ENCODE data around the gene ZNF774.
"Not testable (repeated sequence)": the region's sequence is repeated elsewhere in the genome, so short reads cannot be mapped to it uniquely, and the experiment has no call there.

The ZNF774 gene

GRCh38 chr15:90389513-90389912 is 37.4 kb downstream of the ZNF774 start:
- DNase-seq (ENCODE audit: low spot score), result no peak

GRCh38 chr15:90393040-90393439 is 41.0 kb downstream of the ZNF774 start:
- no peak for DNase-seq (ENCODE audit: low spot score)

GRCh38 chr15:90394074-90394473 is 42.0 kb downstream of the ZNF774 start:
- DNase-seq (ENCODE audit: low spot score), result no peak

- no peak for DNase-seq (ENCODE audit: low spot score)
Observed at GRCh38 chr15:90394748-90395442, 42.8 kb downstream of the ZNF774 start.

GRCh38 chr15:90396321-90396720 is 44.2 kb downstream of the ZNF774 start:
- no peak for DNase-seq (ENCODE audit: low spot score)

GRCh38 chr15:90400005-90400758 is 48.1 kb downstream of the ZNF774 start:
- no peak for DNase-seq (ENCODE audit: low spot score)

GRCh38 chr15:90400759-90401314 is 48.8 kb downstream of the ZNF774 start:
- DNase-seq (ENCODE audit: low spot score), result peak; percentile 89

GRCh38 chr15:90401495-90401894 is 49.4 kb downstream of the ZNF774 start:
- DNase-seq (ENCODE audit: low spot score), result no peak

- DNase-seq (ENCODE audit: low spot score), result no peak
Observed at GRCh38 chr15:90402223-90402622, 50.1 kb downstream of the ZNF774 start.

- no peak for DNase-seq (ENCODE audit: low spot score)
Observed at GRCh38 chr15:90402767-90403166, 50.7 kb downstream of the ZNF774 start.

GRCh38 chr15:90405055-90405607 is 53.0 kb downstream of the ZNF774 start:
- no peak for DNase-seq (ENCODE audit: low spot score)

- DNase-seq (ENCODE audit: low spot score), result no peak
Observed at GRCh38 chr15:90407336-90407735, 55.3 kb downstream of the ZNF774 start.

- DNase-seq (ENCODE audit: low spot score), result peak; percentile 55
Observed at GRCh38 chr15:90407871-90408317, 55.8 kb downstream of the ZNF774 start.

GRCh38 chr15:90408657-90409056 is 56.6 kb downstream of the ZNF774 start:
- no peak for DNase-seq (ENCODE audit: low spot score)

- DNase-seq (ENCODE audit: low spot score), result not testable (repeated sequence)
Observed at GRCh38 chr15:90409587-90409986, 57.5 kb downstream of the ZNF774 start.

GRCh38 chr15:90410316-90410715 is 58.2 kb downstream of the ZNF774 start:
- DNase-seq (ENCODE audit: low spot score), result not testable (repeated sequence)

- DNase-seq (ENCODE audit: low spot score), result no peak
Observed at GRCh38 chr15:90411176-90411575, 59.1 kb downstream of the ZNF774 start.

Measured in CD4-positive, alpha-beta T cell treated with Interleukin-15 for 4 hours (primary cell).